Spleen (tissue), 11 donors: ENCODE measurements around the gene CAMK1D. TPM values are rescaled to one million over a fixed set of nuclear protein-coding genes. Genes with fewer than 3 reads are reported as not detected.

ENCODE experiments used
- DNase-seq: peaks from one replicate; pipeline ENCODE4 v3.0.0-alpha.2; 2020
- H3K27ac ChIP-seq, 8 donors: fragments of 200-600 bp; sonication (generic) in 7 of 8; 1 replicate in 4 of 8; 2 replicates in 4 of 8; pipeline versions ENCODE4 v1.5.0 to v1.8.0; 2016 to 2021; ENCODE audit warnings: inconsistent platforms in 4 of 8, mild to moderate bottlenecking in 4 of 8, moderate library complexity in 1 of 8
- H3K27me3 ChIP-seq, 7 donors: fragments of 200-600 bp; sonication (generic) in 6 of 7; replicated peaks in 1 of 7; 1 replicate in 4 of 7; 2 replicates in 3 of 7; pipeline versions ENCODE4 v1.5.0 to v1.8.0; 2016 to 2021; ENCODE audit warnings: inconsistent platforms in 3 of 7, mild to moderate bottlenecking in 1 of 7
- H3K36me3 ChIP-seq, 6 donors: fragments of 200-600 bp; sonication (generic) in 5 of 6; 1 replicate in 4 of 6; 2 replicates in 2 of 6; pipeline versions ENCODE4 v1.5.0 to v1.8.0; 2016 to 2021; ENCODE audit warnings: inconsistent platforms in 2 of 6
- H3K4me1 ChIP-seq, 6 donors: fragments of 200-600 bp; sonication (generic) in 5 of 6; 1 replicate in 3 of 6; 2 replicates in 3 of 6; pipeline versions ENCODE4 v1.5.0 to v1.8.0; 2016 to 2021; ENCODE audit warnings: inconsistent platforms in 3 of 6
- H3K4me3 ChIP-seq, 8 donors: fragments of 200-600 bp; sonication (generic) in 7 of 8; 1 replicate in 4 of 8; 2 replicates in 4 of 8; pipeline versions ENCODE4 v1.5.0 to v1.8.0; 2016 to 2021; ENCODE audit warnings: inconsistent platforms in 4 of 8, mild to moderate bottlenecking in 4 of 8, moderate library complexity in 2 of 8
- H3K9me3 ChIP-seq, 8 donors: fragments of 200-600 bp; sonication (generic) in 7 of 8; 1 replicate in 4 of 8; 2 replicates in 4 of 8; pipeline versions ENCODE4 v1.5.0 to v1.8.0; 2016 to 2021; ENCODE audit warnings: inconsistent platforms in 4 of 8
- POLR2A ChIP-seq, 3 donors: fragments of 450-650 bp; IDR thresholded peaks; one replicate each; pipeline ENCODE4 v1.5.1; 2017; ENCODE audit warnings: antibody characterized with exemption in 3 of 3, mild to moderate bottlenecking in 1 of 3
- POLR2AphosphoS5 ChIP-seq, 3 donors: sonication (generic); formaldehyde crosslinking; IDR thresholded peaks; one replicate each; pipeline ENCODE4 v1.5.1; 2017; ENCODE audit warnings: antibody characterized with exemption in 3 of 3
- WGBS, 5 donors: extraction: QIAGEN DNeasy Blood & Tissue Kit in 3 of 5; methylation state at CpG; one replicate each; pipeline versions ENCODE4 v1.1.5 to v1.1.7; 2013 to 2018; 5-methylcytosine and 5-hydroxymethylcytosine counted together
- intact Hi-C: fragments of 100-400 bp; cut with DNase I; formaldehyde crosslinking; loops from one replicate; pipeline ENCODE4 v1.15.0; 2023; ENCODE audit warnings: low total_unique reads
- polyA plus RNA-seq, 3 donors: library from polyadenylated mRNA; stranded (reverse); fragments of 200-250 nt; gene quantifications; one replicate each; pipeline ENCODE4 v1.2.1, GENCODE V29; 2013
- total RNA-seq, 7 donors: library from RNA; depleted of rRNA in 3 of 7; stranded (reverse); fragments of >200 nt in 3 of 7; fragmentation: NEBNext Ultra II Directional in 4 of 7; extraction: Animal tissue kit (Norgen Biotek cat#: 25700) in 4 of 7; gene quantifications; one replicate each; pipeline versions ENCODE4 v1.1.0 to v1.2.1, GENCODE V29; 2016 to 2021
- TF ChIP-seq, protein P1 (sequence below), 11 experiments: fragments of 200-600 bp in 7 of 11; fragments of 450-650 bp in 4 of 11; sonication (generic) in 4 of 11; IDR thresholded peaks in 8 of 11; conservative IDR thresholded peaks in 3 of 11; 1 replicate in 7 of 11; 2 replicates in 4 of 11; pipeline versions ENCODE4 v1.4.0 to v1.8.0; 2016 to 2021; ENCODE audit warnings: antibody characterized with exemption in 11 of 11, inconsistent platforms in 4 of 11, mild to moderate bottlenecking in 1 of 11
- donor health status: healthy with polysubstance abuse.
- donor health status: DM: no; HTN: no; CAD: no; lungs with moderate emphysema.
- donor health status: DM: no; HTN: no; CAD: no.
- donor health status: Bipolar disorder and iron deficiency.
- donor health status: healthy.
- donor health status: DM: no; HTN: no; CAD: no.
- donor health status: DM: yes; HTN: yes; CAD: no.

CAMK1D gene
- total and polyA plus RNA-seq, 10 donors, result 6.8 to 34.5 (median 20.0) TPM

DNA sequence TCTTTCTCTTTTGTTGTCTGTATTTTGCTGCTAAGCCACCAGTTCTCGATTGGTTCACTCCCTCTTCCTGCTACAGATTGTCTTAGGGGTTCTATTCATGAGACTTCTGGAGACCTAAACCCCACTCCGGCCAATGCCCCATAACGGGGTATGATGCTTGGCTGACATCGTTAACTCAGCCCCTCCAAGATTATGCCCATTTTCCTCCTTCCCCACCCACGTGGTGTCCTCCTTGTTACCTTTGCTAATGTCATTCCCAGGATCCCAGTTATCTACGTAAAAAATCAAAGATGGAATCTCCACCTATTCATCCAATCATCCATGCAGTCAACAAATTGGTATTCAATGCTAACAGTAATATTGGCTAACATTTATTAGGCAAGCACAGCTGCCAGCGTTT is 228.3 kb downstream of the CAMK1D start:
- Histone ChIP-seq H3K4me1 (peaks cover 0 to 11% (median 0%) of the 10 kb centered on the region in 6 donors), H3K27ac (no peak overlapping the region), H3K27me3 (no peaks in the 10 kb centered on the region), H3K9me3 (peaks cover 0 to 16% (median 9%) of the 10 kb centered on the region in 8 donors), H3K36me3 (peaks cover 0 to 22% (median 0%) of the 10 kb centered on the region in 6 donors), H3K4me3 (no peak overlapping the region)
- TF ChIP-seq POLR2AphosphoS5 (IDR thresholded peaks at IDR 0.05) (no peak), POLR2A (IDR thresholded peaks at IDR 0.05) (no peak)
- TF ChIP-seq, protein P1, sequence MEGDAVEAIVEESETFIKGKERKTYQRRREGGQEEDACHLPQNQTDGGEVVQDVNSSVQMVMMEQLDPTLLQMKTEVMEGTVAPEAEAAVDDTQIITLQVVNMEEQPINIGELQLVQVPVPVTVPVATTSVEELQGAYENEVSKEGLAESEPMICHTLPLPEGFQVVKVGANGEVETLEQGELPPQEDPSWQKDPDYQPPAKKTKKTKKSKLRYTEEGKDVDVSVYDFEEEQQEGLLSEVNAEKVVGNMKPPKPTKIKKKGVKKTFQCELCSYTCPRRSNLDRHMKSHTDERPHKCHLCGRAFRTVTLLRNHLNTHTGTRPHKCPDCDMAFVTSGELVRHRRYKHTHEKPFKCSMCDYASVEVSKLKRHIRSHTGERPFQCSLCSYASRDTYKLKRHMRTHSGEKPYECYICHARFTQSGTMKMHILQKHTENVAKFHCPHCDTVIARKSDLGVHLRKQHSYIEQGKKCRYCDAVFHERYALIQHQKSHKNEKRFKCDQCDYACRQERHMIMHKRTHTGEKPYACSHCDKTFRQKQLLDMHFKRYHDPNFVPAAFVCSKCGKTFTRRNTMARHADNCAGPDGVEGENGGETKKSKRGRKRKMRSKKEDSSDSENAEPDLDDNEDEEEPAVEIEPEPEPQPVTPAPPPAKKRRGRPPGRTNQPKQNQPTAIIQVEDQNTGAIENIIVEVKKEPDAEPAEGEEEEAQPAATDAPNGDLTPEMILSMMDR (IDR thresholded peaks at IDR 0.05 in 8 of 11, conservative IDR thresholded peaks at IDR 0.05 in 3 of 11), result no peak
- intact Hi-C loops, result no loop called here
- no peak for DNase-seq
- WGBS, 5 donors, result 90 to 94% (median 94%) methylated on average over 7 of the region's 7 CpGs

DNA sequence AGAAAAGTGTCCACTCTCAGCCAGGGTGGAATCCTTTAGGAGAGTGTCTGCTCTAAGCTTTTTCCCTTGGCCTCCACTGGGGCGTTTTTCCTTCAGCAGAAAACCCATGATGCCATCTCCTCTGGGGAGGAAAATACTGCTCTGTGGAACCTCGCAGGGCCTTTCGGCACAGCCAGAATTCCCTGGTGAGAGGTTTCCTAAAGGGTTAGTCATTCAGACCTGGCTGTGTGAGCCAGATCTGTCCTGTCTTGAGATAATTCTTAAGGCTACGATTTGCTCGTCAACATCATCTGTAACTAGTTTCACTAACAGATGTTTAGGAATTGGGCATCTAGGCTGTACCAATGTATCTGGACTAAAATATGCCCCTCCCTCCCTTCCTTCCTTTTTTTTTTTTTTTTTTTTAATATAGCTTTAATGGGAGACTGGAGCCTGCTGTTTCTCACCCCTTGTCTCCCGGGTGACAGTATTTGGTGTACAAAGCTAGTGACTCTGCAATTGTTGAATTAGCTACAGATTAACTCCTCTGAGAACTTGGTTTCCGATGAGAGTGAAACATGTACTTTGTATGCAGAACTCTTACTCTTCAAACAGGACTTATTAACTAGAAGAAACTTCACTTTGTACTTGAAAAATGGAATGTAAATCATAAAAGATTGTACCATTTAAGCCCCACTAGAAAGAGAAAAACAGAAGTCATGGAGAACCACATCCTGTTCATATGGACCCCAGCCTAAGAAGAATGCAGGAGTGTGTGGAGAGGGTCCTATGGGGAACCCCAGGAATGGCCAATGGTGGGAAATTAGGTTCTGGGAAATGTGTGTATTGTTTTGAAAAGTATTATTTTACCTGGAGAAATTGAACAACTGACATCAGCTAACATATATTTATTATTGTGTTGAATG is 230.9 kb downstream of the CAMK1D start:
- Histone ChIP-seq H3K27ac (no peak overlapping the region), H3K9me3 (peaks cover 0 to 19% (median 11%) of the 10 kb centered on the region in 8 donors), H3K36me3 (peaks cover 0 to 7% (median 0%) of the 10 kb centered on the region in 6 donors), H3K4me3 (no peak overlapping the region), H3K27me3 (no peaks in the 10 kb centered on the region), H3K4me1 (peaks cover 0 to 11% (median 3%) of the 10 kb centered on the region in 6 donors)
- intact Hi-C loops, result loop anchor here (10.0 kb wide), 1 partner anchor 315 kb away; no protein-coding TSS in a partner anchor
- WGBS, 5 donors, result 45 to 70% (median 54%) methylated on average over 7 of the region's 7 CpGs
- no peak for DNase-seq
- TF ChIP-seq, protein P1 (IDR thresholded peaks at IDR 0.05 in 8 of 11, conservative IDR thresholded peaks at IDR 0.05 in 3 of 11), result no peak
- TF ChIP-seq POLR2AphosphoS5 (IDR thresholded peaks at IDR 0.05), result no peak
- no peak for TF ChIP-seq POLR2A (IDR thresholded peaks at IDR 0.05)

DNA sequence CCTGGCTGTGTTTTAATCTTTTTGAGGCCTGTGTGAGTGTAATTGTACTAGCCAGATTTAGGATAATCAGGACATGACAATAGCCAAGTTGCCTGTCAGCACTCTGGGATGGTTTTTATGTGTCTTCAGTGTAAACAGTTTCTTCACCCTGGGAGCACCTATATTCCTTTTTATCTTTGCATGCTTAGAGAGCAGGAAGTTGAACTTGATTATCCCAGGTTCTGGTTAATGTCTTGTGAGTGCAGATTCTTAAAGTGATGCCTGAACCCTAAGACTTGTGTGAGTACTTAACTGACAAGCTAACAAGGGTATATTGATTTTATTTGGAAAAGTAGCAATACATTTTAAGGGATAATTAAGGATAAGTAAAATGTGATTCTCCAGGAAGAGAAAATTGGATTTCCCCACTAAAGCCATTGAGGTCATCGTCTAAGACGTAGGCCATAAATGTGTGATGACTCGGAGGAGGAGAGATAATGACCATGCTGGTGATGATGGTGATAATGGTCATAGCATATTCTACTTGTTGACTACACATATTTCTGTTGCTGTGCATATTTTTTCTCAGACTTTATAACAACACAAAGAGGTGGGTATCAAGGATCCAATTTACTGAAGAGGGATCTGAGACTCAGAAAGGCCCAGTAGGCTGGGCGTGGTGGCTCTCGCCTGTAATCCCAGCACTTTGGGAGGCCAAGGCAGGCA is 234.7 kb downstream of the CAMK1D start:
- Histone ChIP-seq H3K27me3 (no peaks in the 10 kb centered on the region), H3K36me3 (peaks cover 0 to 6% (median 0%) of the 10 kb centered on the region in 6 donors), H3K27ac (no peak overlapping the region), H3K4me1 (peaks cover 6 to 34% (median 21%) of the 10 kb centered on the region in 6 donors), H3K9me3 (peaks cover 0 to 15% (median 3%) of the 10 kb centered on the region in 8 donors), H3K4me3 (no peak overlapping the region)
- DNase-seq, result no peak
- intact Hi-C loops, result loop anchor here (10.0 kb wide), 1 partner anchor 319 kb away; no protein-coding TSS in a partner anchor
- TF ChIP-seq, protein P1 (IDR thresholded peaks at IDR 0.05 in 8 of 11, conservative IDR thresholded peaks at IDR 0.05 in 3 of 11), result no peak
- no peak for TF ChIP-seq POLR2AphosphoS5 (IDR thresholded peaks at IDR 0.05)
- no peak for TF ChIP-seq POLR2A (IDR thresholded peaks at IDR 0.05)
- WGBS, 5 donors, result 94 to 99% (median 95%) methylated on average over 5 of the region's 5 CpGs
